Measurements from ENCODE around the gene LLGL2.

DNA sequence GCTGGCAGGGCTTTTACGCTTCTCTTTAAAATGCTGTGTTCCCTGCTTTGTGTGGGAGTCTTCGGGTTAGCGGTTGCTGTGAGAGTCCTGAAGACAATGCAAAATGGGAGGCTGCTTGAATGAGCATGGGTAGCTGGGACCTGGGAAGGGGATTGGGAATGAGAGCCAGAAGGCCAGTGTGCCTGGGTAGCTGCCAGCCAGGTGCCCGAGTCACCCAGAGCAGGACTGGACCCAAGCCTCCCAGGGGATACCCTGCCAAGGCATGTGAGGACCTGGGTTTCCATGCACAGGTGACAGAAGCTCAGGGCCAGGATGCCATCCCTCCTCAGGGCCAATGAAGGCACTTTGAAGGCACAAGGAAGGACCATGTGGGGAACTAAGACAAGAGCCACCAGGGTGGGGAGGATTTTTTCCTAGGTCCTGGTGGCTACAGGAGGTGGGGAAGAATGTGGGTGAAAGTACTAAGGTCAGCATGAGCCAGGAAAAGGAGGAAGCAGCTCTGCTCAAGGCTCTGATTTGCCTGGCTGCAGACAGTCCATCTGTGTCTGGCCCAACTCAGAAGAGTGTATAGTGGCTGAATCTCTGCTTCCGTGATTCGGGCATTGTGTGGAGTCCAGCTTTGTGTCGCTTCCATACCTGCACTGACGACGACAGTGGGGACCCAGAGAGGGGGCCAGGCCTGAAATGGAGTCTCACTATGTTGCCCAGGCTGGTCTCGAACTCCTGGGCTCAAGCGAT is 48.6 kb upstream of the LLGL2 start:
- TF ChIP-seq, protein P1, sequence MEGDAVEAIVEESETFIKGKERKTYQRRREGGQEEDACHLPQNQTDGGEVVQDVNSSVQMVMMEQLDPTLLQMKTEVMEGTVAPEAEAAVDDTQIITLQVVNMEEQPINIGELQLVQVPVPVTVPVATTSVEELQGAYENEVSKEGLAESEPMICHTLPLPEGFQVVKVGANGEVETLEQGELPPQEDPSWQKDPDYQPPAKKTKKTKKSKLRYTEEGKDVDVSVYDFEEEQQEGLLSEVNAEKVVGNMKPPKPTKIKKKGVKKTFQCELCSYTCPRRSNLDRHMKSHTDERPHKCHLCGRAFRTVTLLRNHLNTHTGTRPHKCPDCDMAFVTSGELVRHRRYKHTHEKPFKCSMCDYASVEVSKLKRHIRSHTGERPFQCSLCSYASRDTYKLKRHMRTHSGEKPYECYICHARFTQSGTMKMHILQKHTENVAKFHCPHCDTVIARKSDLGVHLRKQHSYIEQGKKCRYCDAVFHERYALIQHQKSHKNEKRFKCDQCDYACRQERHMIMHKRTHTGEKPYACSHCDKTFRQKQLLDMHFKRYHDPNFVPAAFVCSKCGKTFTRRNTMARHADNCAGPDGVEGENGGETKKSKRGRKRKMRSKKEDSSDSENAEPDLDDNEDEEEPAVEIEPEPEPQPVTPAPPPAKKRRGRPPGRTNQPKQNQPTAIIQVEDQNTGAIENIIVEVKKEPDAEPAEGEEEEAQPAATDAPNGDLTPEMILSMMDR (conservative IDR thresholded peaks at IDR 0.05), result no peak
- no peak for TF ChIP-seq ZFX (IDR thresholded peaks at IDR 0.05)
